ENCODE measurements around the gene NRXN2. TPM values are rescaled to one million over a fixed set of nuclear protein-coding genes. Genes with fewer than 3 reads are reported as not detected.

The NRXN2 gene
- total RNA-seq, 1 experiment from 2014 or later, result not detected

GRCh38 chr11:64606796-64607380 lies 116.1 kb downstream of the NRXN2 start:
- Mint-ChIP-seq H3K4me1 (ENCODE audit: low read depth, unreplicated experiment) (no peaks in the 10 kb centered on the region), H3K4me3 (ENCODE audit: low read depth, unreplicated experiment) (no peak overlapping the region), H3K27ac (ENCODE audit: unreplicated experiment) (no peak overlapping the region), H3K9me3 (ENCODE audit: low read depth, unreplicated experiment) (no peaks in the 10 kb centered on the region), H3K36me3 (ENCODE audit: insufficient read depth, unreplicated experiment) (no peaks in the 10 kb centered on the region), H3K27me3 (ENCODE audit: unreplicated experiment) (peaks cover 79% of the 10 kb centered on the region)
- no peak for DNase-seq
- intact Hi-C loops (cut with micrococcal nuclease; ENCODE audit: unreplicated experiment), result no loop called here
- no TSS peak for BruUV-seq (replicated peaks)
- CTCF ChIA-PET, result no interaction called here
- TF ChIP-seq, protein P1, sequence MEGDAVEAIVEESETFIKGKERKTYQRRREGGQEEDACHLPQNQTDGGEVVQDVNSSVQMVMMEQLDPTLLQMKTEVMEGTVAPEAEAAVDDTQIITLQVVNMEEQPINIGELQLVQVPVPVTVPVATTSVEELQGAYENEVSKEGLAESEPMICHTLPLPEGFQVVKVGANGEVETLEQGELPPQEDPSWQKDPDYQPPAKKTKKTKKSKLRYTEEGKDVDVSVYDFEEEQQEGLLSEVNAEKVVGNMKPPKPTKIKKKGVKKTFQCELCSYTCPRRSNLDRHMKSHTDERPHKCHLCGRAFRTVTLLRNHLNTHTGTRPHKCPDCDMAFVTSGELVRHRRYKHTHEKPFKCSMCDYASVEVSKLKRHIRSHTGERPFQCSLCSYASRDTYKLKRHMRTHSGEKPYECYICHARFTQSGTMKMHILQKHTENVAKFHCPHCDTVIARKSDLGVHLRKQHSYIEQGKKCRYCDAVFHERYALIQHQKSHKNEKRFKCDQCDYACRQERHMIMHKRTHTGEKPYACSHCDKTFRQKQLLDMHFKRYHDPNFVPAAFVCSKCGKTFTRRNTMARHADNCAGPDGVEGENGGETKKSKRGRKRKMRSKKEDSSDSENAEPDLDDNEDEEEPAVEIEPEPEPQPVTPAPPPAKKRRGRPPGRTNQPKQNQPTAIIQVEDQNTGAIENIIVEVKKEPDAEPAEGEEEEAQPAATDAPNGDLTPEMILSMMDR (IDR thresholded peaks at IDR 0.05; ENCODE audit: unreplicated experiment), result no peak

DNA sequence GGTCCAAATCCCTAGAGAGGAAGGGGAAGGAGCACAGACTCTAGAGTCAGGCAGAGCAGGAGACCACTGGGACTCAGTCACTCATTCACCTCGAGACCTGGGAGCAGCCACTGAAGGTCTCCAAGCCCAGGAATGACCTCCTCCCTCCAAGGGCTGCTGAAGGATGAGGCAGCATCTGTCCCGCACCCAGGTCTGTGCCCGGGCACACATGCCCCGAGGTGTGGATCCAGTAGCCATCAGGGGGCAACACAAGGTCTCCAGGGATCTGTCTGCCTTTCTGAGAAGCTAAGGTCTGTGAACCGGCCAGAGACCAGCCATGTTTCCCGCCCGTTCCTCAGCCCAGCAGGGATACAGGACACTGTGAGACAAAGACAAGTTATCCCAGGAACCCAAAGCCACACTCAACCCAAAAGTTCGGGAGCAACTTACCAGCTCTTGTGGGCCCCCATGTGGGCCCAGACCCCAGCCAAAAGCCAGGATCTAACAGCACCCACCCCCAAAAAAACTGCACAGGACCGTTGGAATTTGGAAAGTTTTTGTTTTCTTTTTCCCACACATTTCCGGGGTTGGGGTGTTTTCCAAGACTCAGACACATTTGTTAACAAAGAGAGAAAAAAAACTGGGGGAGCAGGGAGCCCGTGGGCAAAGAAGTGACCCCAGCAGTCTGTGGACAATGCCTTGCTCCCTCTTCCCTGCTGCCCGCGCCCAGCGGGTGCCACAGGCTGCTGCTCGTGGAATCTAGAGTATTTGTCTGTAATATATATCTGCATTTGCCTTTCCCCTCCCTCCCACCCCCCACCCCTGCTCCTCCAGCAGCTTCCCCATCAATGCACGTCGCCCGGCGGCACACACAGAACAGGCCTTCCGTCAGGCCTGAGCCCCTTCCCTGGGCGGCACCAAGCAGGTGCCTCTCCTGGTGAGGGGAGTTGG lies 117.1 kb downstream of the NRXN2 start:
- Mint-ChIP-seq H3K36me3 (ENCODE audit: insufficient read depth, unreplicated experiment) (no peaks in the 10 kb centered on the region), H3K4me3 (ENCODE audit: low read depth, unreplicated experiment) (no peak overlapping the region), H3K4me1 (ENCODE audit: low read depth, unreplicated experiment) (no peaks in the 10 kb centered on the region), H3K9me3 (ENCODE audit: low read depth, unreplicated experiment) (no peaks in the 10 kb centered on the region), H3K27ac (ENCODE audit: unreplicated experiment) (no peak overlapping the region), H3K27me3 (ENCODE audit: unreplicated experiment) (peaks cover 70% of the 10 kb centered on the region)
- TF ChIP-seq, protein P1 (IDR thresholded peaks at IDR 0.05; ENCODE audit: unreplicated experiment), result no peak
- CTCF ChIA-PET, result no interaction called here
- no peak for DNase-seq
- no TSS peak for BruUV-seq (replicated peaks)
- intact Hi-C loops (cut with micrococcal nuclease; ENCODE audit: unreplicated experiment), result no loop called here

DNA sequence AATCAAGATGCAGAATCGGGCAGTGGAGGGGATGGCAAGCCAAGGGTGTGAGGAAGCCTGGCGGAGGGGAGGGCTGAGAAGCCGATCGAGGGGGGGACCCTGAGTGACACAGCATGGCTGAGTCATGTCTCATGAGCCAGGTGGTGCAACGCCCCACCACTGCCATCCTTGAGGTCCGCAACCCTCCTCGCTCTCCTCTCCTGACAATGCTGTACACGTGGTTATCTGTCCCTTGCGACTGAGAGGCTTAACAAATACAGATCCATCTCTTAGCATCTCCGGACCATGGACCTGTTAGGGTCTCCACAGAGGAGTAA lies 117.8 kb downstream of the NRXN2 start:
- intact Hi-C loops (cut with micrococcal nuclease; ENCODE audit: unreplicated experiment), result no loop called here
- DNase-seq, result no peak
- BruUV-seq (replicated peaks), result no TSS peak
- Mint-ChIP-seq H3K27me3 (ENCODE audit: unreplicated experiment) (peaks cover 66% of the 10 kb centered on the region), H3K27ac (ENCODE audit: unreplicated experiment) (no peak overlapping the region), H3K36me3 (ENCODE audit: insufficient read depth, unreplicated experiment) (no peaks in the 10 kb centered on the region), H3K9me3 (ENCODE audit: low read depth, unreplicated experiment) (no peaks in the 10 kb centered on the region), H3K4me3 (ENCODE audit: low read depth, unreplicated experiment) (no peak overlapping the region), H3K4me1 (ENCODE audit: low read depth, unreplicated experiment) (no peaks in the 10 kb centered on the region)
- TF ChIP-seq, protein P1 (IDR thresholded peaks at IDR 0.05; ENCODE audit: unreplicated experiment), result no peak
- CTCF ChIA-PET, result no interaction called here

DNA sequence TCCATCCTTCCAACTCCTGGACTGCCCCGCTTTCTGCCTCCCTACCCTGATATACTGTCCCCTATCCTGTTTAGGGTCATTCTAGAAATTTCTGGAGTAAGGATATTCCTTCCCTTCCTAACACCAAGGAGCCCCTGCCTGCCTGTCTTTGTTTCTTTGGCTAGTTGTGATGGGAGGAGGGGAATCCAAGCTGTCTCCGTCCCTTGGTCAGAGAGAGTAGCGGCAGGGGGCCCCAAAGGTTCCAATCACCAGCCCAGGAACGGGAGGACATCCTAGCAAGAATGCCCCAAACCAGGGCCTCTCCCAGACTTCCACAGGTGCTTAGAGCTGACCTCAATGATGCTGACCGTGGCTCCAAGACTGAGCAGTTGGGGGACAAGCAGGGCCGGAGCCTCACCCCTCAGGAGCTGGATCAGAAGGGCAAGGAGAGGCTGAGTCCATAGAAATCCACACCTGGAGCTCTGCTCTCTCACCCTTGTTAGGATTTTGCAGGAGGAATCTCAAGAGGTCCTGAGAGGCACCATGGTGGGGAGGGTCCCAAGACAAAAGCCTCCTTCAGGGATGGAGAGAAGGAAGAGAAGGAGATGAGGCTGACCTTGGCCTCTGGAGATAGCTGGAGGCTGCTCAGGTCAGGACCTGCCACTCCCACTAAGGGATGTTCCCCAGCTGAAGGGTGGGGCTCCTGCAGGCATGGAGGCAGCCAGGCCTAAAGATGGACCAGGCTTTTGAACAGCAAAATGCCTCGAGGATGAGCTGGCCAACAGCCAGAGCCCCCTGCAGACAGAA lies 118.3 kb downstream of the NRXN2 start:
- TF ChIP-seq, protein P1 (IDR thresholded peaks at IDR 0.05; ENCODE audit: unreplicated experiment), result no peak
- H3K4me1 Mint-ChIP-seq (ENCODE audit: low read depth, unreplicated experiment), result no peaks in the 10 kb centered on the region
- intact Hi-C loops (cut with micrococcal nuclease; ENCODE audit: unreplicated experiment), result no loop called here
- no peak overlapping the region for H3K27ac Mint-ChIP-seq (ENCODE audit: unreplicated experiment)
- no TSS peak for BruUV-seq (replicated peaks)
- no peak for DNase-seq
- CTCF ChIA-PET, result no interaction called here
- no peak overlapping the region for H3K4me3 Mint-ChIP-seq (ENCODE audit: low read depth, unreplicated experiment)
- no peaks in the 10 kb centered on the region for H3K9me3 Mint-ChIP-seq (ENCODE audit: low read depth, unreplicated experiment)
- H3K27me3 Mint-ChIP-seq (ENCODE audit: unreplicated experiment), result peaks cover 66% of the 10 kb centered on the region
- H3K36me3 Mint-ChIP-seq (ENCODE audit: insufficient read depth, unreplicated experiment), result no peaks in the 10 kb centered on the region

All from Calu3 (cell line).